Measurements from ENCODE around the gene BICC1.

DNA sequence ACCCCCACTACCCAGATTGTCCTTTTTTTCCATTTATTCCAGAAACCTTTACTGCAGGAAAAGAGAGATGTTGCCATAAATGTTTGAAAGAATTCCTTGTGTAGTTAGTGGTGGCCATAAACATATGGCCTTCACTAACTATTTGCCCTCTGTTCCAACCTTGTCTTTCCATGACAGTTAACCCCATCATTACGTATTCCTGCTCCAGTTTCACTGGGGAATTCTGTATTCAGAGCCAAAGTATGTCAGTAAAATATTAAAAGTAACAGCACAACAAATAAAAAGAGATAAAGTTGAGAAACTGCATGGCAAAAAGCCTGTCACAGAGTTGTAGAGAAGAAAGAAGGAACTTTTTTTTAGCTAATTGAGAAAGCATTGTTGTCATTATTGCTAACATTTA lies 261.3 kb downstream of the BICC1 start:
- TF ChIP-seq, protein P1, sequence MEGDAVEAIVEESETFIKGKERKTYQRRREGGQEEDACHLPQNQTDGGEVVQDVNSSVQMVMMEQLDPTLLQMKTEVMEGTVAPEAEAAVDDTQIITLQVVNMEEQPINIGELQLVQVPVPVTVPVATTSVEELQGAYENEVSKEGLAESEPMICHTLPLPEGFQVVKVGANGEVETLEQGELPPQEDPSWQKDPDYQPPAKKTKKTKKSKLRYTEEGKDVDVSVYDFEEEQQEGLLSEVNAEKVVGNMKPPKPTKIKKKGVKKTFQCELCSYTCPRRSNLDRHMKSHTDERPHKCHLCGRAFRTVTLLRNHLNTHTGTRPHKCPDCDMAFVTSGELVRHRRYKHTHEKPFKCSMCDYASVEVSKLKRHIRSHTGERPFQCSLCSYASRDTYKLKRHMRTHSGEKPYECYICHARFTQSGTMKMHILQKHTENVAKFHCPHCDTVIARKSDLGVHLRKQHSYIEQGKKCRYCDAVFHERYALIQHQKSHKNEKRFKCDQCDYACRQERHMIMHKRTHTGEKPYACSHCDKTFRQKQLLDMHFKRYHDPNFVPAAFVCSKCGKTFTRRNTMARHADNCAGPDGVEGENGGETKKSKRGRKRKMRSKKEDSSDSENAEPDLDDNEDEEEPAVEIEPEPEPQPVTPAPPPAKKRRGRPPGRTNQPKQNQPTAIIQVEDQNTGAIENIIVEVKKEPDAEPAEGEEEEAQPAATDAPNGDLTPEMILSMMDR (IDR thresholded peaks at IDR 0.05): no peak
- TF ChIP-seq EZH2 (IDR thresholded peaks at IDR 0.05; ENCODE audit: borderline replicate concordance, insufficient read depth, low read depth, low read length, poor library complexity, severe bottlenecking): no peak

Data from B cell (primary cell).